Glutamatergic neuron (in vitro differentiated cells): ENCODE data around the gene SUN2. TPM values are rescaled to one million over a fixed set of nuclear protein-coding genes. Genes with fewer than 3 reads are reported as not detected.

Experiments
- DNase-seq: peaks from one replicate; pipeline ENCODE4 v3.0.0; 2022
- H3K27ac Mint-ChIP-seq: one replicate; pipeline ENCODE4 v1.8.0; 2020; ENCODE audit warnings: mild to moderate bottlenecking, mixed read lengths, inconsistent platforms; ENCODE audit not compliant: unreplicated experiment
- H3K27me3 Mint-ChIP-seq: one replicate; pipeline ENCODE4 v1.8.0; 2020; ENCODE audit warnings: mild to moderate bottlenecking, moderate library complexity, mixed read lengths, inconsistent platforms; ENCODE audit not compliant: unreplicated experiment
- H3K36me3 Mint-ChIP-seq: one replicate; pipeline ENCODE4 v1.8.0; 2020; ENCODE audit warnings: mild to moderate bottlenecking, mixed read lengths, inconsistent platforms; ENCODE audit not compliant: unreplicated experiment
- H3K4me1 Mint-ChIP-seq: one replicate; pipeline ENCODE4 v1.8.0; 2020; ENCODE audit warnings: mild to moderate bottlenecking, low read depth, mixed read lengths, inconsistent platforms; ENCODE audit not compliant: unreplicated experiment
- H3K4me3 Mint-ChIP-seq: one replicate; pipeline ENCODE4 v1.8.0; 2020; ENCODE audit warnings: mild to moderate bottlenecking, mixed read lengths, inconsistent platforms; ENCODE audit not compliant: unreplicated experiment
- H3K9me3 Mint-ChIP-seq: one replicate; pipeline ENCODE4 v1.8.0; 2020; ENCODE audit warnings: mild to moderate bottlenecking, moderate library complexity, mixed read lengths, inconsistent platforms; ENCODE audit not compliant: unreplicated experiment
- CTCF ChIP-seq: fragments of 200-600 bp; sonication (generic); IDR thresholded peaks from one replicate; pipeline ENCODE4 v1.5.0; 2021; ENCODE audit not compliant: partially characterized antibody, unreplicated experiment
- total RNA-seq: library from RNA; stranded (reverse); fragmentation: NEBNext Ultra II Directional; extraction: Animal tissue kit (Norgen Biotek cat#: 25700); gene quantifications from one replicate; pipeline ENCODE4 v1.2.1, GENCODE V29; 2021; ENCODE audit not compliant: unreplicated experiment

The SUN2 gene
- total RNA-seq, 1 donor from 2014 or later: 174 TPM

- peaks cover 8% of the 10 kb centered on the region for H3K27me3 Mint-ChIP-seq
- peaks cover 8% of the 10 kb centered on the region for H3K36me3 Mint-ChIP-seq
These were observed 42.7 kb upstream of the SUN2 start for GRCh38 chr22:38798496-38798895.

GRCh38 chr22:38796262-38796957 is 40.6 kb upstream of the SUN2 start:
- no peak overlapping the region for H3K4me3 Mint-ChIP-seq
- no peak for DNase-seq
- no peak for TF ChIP-seq CTCF
- no peak overlapping the region for H3K27ac Mint-ChIP-seq
- peaks cover 2% of the 10 kb centered on the region for H3K9me3 Mint-ChIP-seq
- peaks cover 8% of the 10 kb centered on the region for H3K36me3 Mint-ChIP-seq
- H3K27me3 Mint-ChIP-seq: peaks cover 8% of the 10 kb centered on the region
- H3K4me1 Mint-ChIP-seq: no peaks in the 10 kb centered on the region

More at GRCh38 chr22:38798496-38798895, 42.7 kb upstream of the SUN2 start:
- H3K4me1 Mint-ChIP-seq: no peaks in the 10 kb centered on the region
- H3K27ac Mint-ChIP-seq: no peak overlapping the region
- TF ChIP-seq CTCF: no peak
- H3K9me3 Mint-ChIP-seq: peaks cover 2% of the 10 kb centered on the region
- no peak for DNase-seq
- H3K4me3 Mint-ChIP-seq: no peak overlapping the region

- H3K27me3 Mint-ChIP-seq: peaks cover 8% of the 10 kb centered on the region
- no peaks in the 10 kb centered on the region for H3K4me1 Mint-ChIP-seq
- peaks cover 2% of the 10 kb centered on the region for H3K9me3 Mint-ChIP-seq
- TF ChIP-seq CTCF: no peak
- H3K36me3 Mint-ChIP-seq: peaks cover 8% of the 10 kb centered on the region
- DNase-seq: no peak
- no peak overlapping the region for H3K27ac Mint-ChIP-seq
- no peak overlapping the region for H3K4me3 Mint-ChIP-seq
These were observed 39.8 kb upstream of the SUN2 start for GRCh38 chr22:38795569-38795968.

GRCh38 chr22:38793721-38794466 is 38.1 kb upstream of the SUN2 start, which contains the start of gene DNAL4:
DNAL4 (minus strand) TSS chr22:38794143; CDS start chr22:38782731, 11,412 bp downstream.
- Mint-ChIP-seq H3K27ac (peak within 1 kb of the TSS; percentile 67), H3K4me3 (peak within 1 kb of the TSS; percentile 93)
- no peak for TF ChIP-seq CTCF

GRCh38 chr22:38793317-38793716 is 37.5 kb upstream of the SUN2 start:
- no peak for DNase-seq
- peaks cover 2% of the 10 kb centered on the region for H3K9me3 Mint-ChIP-seq
- peaks cover under 1% of the 10 kb centered on the region for H3K36me3 Mint-ChIP-seq
- peak overlapping the region; percentile 67 for H3K27ac Mint-ChIP-seq
- peaks cover 7% of the 10 kb centered on the region for H3K27me3 Mint-ChIP-seq
- no peak for TF ChIP-seq CTCF
- peaks cover 5% of the 10 kb centered on the region for H3K4me1 Mint-ChIP-seq
- H3K4me3 Mint-ChIP-seq: peak overlapping the region; percentile 93

More at GRCh38 chr22:38793721-38794466, 38.1 kb upstream of the SUN2 start, which contains the start of gene DNAL4:
- Mint-ChIP-seq H3K9me3 (peaks cover 2% of the 10 kb centered on the region), H3K36me3 (peaks cover 6% of the 10 kb centered on the region), H3K4me1 (no peaks in the 10 kb centered on the region), H3K27me3 (peaks cover 8% of the 10 kb centered on the region)
- DNase-seq: peak; percentile 88
